IMR-90 (cell line): ENCODE measurements around the gene RAPGEF1.

Source experiments
- POLR2A ChIP-seq: IDR thresholded peaks from 2 replicates; pipeline ENCODE4 v1.6.1; 2012; ENCODE audit warnings: mild to moderate bottlenecking, low read depth, low read length
- TF ChIP-seq, protein P1 (sequence below): conservative IDR thresholded peaks from 2 replicates; pipeline ENCODE4 v1.5.1; 2012; ENCODE audit warnings: mild to moderate bottlenecking, low read depth, low read length, improper control_type of control experiment

DNA sequence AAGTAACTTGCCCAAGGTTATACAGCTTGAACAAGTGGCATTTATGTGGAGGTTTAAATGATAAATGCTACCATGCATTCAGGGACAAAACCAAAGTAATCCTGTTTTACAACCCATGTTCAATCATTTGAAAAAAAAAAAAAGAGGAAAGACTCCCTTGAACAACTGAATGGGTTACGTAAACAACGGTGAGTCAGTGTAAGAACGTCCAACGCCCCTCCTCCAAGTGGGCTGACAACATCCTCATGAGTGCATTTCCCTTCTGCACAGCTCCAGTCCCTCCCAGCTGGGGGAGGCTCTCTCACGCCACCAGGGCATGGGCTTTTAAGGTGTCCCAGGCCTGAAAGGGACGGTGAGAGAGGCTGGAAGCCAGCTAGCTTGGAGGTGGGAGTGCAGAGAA lies 104.6 kb downstream of the RAPGEF1 start:
- TF ChIP-seq, protein P1, sequence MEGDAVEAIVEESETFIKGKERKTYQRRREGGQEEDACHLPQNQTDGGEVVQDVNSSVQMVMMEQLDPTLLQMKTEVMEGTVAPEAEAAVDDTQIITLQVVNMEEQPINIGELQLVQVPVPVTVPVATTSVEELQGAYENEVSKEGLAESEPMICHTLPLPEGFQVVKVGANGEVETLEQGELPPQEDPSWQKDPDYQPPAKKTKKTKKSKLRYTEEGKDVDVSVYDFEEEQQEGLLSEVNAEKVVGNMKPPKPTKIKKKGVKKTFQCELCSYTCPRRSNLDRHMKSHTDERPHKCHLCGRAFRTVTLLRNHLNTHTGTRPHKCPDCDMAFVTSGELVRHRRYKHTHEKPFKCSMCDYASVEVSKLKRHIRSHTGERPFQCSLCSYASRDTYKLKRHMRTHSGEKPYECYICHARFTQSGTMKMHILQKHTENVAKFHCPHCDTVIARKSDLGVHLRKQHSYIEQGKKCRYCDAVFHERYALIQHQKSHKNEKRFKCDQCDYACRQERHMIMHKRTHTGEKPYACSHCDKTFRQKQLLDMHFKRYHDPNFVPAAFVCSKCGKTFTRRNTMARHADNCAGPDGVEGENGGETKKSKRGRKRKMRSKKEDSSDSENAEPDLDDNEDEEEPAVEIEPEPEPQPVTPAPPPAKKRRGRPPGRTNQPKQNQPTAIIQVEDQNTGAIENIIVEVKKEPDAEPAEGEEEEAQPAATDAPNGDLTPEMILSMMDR, result 0 out of 2 replicates have a peak, but pooled peaks have one; percentile 10
- 0 out of 2 replicates have a peak, but pooled peaks have one; percentile 38 for TF ChIP-seq POLR2A
